Medulla oblongata (tissue), 1 donor: ENCODE data around the gene CEP120.
A peak's percentile ranks its signal among the peaks of the same experiment; 100 is the strongest.
"Not testable (repeated sequence)": the region's sequence is repeated elsewhere in the genome, so short reads cannot be mapped to it uniquely, and the experiment has no call there.

ENCODE experiments used
- DNase-seq: peaks from one replicate; pipeline ENCODE4 v3.0.0-alpha.2; 2015; ENCODE audit errors: extremely low spot score

Gene CEP120

DNA sequence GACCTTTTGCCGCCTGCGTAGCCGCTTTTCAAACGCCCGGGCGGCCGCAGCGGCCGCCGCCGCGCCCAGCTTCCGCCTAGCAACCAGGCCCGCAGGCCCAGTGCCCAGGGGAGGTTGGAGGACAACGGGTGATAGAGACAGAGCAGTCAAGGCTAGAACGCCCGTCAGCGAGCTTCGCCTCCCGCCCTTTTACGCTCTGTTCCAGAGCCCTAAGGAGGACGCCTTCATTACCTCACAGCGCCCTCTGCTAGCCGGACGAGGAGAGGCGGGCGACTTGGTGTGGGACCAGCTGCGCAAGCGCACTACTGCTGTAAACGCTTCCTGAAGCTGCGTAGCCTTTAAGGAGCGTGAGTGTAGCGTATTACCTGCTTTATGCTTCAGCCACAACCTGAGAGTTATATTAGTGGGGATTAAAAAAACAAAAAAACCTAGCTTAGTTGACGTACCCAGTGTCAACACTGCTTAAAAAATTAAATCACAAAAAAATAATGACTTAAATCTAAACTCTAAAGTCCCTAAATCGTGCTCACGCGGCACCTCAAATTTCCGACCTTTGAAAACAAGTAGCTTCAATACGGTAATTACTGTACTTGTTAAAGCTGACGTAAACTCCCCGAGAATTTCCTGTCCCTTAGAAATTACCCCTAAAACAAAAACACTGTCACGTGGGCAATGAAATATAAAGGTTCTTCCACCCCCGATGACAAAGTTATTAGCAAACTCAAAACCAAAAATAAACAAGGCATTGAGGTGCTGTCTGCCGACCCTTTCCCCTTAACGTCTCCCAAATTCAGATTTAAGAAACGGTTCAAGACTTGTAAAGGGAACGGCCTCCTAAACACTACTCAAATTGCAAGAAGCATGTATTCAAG lies at the start of gene CEP120:
CEP120 (minus strand) TSS at position 126 of the 872 bp plus-strand sequence. CDS start 405 bp downstream, outside the sequence.
- peak; percentile 99 for DNase-seq

DNA sequence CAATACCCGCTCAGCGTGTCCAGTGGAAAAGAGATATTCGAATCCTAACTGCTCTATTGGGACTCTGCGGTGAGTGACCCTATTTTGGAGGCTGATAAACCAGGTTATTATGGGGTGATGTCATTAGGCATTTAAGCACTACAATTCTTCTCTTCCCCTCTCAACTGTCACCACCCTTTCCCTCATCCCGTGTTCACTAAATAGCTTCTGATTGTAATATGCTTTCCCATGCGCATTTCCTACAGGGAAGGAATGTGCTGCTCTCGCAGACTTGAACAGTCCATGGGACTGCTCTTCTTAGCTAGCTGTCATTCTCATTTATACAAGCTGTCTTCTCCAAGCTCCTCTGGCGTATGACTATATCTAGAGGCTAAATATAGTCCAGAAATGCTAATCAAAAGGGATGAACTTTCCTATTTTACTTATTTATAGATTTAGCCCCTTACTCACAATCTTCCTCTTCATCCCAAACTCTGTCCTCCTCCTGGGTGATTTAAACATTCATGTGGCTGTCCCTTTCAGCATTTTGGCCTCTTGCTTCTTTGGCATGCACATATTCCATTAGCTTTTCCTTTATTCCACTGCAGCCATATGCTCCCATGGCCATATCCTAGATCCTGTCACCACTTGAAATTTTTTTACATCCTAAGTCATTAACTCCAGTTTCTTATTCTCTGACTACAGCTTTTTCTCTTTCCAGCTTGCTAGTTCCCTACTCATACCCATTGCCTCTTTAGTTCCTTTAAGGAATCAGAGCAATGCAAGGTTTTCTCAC lies 49.1 kb upstream of the CEP120 start:
- no peak for DNase-seq

DNA sequence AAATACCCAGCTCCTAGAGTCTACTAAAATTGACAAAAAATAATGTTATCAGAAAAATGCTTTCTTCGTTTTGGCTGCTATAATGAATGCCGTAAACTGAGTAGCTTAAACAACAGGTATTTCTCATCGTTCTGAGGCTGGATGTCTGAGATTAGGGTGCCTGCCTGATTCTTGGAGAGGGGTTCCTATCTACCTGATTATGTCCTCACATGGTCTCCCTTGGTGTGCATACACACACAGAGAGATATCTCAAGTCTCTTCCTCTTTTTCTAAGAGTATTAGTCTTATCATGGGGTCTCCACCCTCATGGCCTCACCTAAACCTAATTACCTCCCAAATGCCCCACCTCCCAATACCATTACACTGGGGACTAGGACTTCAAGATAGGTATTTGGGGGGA lies 48.2 kb upstream of the CEP120 start:
- DNase-seq = no peak

- not testable (repeated sequence) for DNase-seq
Measured at GRCh38 chr5:123466839-123467238, 43.6 kb upstream of the CEP120 start.

DNA sequence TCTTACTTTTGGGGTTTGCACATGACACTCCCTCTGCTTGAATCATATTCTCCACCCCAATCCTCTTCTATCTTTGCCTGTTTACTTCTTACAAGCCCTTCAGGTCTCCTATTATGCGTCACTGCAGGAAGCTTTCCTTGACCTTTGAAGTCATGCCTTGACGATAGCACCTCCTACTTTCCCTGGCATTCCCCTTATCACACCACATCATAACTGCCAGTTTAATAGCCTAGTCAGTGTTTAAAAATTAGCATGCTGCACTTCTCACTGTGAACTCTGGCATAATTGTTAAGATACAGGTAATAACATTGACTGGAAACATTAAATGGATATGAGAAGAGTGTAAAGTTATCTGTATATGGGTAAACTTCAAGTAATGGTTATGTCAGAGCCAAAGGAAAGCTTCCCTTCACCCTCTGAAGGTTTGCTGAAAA lies 37.1 kb upstream of the CEP120 start:
- DNase-seq = no peak

GRCh38 chr5:123458994-123459393 lies 35.8 kb upstream of the CEP120 start:
- not testable (repeated sequence) for DNase-seq

- DNase-seq = no peak
Measured at GRCh38 chr5:123456242-123456641, 33.0 kb upstream of the CEP120 start.

GRCh38 chr5:123455640-123456039 lies 32.4 kb upstream of the CEP120 start:
- DNase-seq = no peak

- DNase-seq = no peak
Measured at GRCh38 chr5:123455095-123455494, 31.9 kb upstream of the CEP120 start.

- no peak for DNase-seq
Measured at GRCh38 chr5:123454259-123454911, 31.2 kb upstream of the CEP120 start.

GRCh38 chr5:123452401-123452800 lies 29.2 kb upstream of the CEP120 start:
- DNase-seq = no peak

- DNase-seq = no peak
Measured at GRCh38 chr5:123451047-123451446, 27.8 kb upstream of the CEP120 start.

DNA sequence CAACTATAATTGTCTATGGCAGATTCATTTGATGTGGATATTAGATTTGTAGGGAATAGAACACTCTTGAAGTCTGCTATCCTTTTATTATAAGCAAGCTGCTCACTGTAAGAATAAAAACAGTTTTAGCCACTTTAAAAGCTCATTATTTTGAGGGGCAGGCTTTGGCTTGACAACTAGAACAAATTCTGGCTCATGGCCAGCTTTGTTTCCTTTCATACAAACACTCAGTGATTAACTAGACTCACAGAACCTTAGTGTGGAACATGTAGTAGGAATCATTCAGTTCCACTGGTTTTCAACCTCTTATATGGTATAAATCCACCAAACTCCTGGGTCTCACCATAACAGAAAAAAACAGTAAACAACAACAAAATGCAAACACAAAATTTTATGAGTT lies 27.4 kb upstream of the CEP120 start:
- DNase-seq = peak; percentile 57

GRCh38 chr5:123450114-123450513 lies 26.9 kb upstream of the CEP120 start:
- no peak for DNase-seq

GRCh38 chr5:123449424-123449974 lies 26.3 kb upstream of the CEP120 start:
- DNase-seq = no peak

GRCh38 chr5:123448743-123449142 lies 25.5 kb upstream of the CEP120 start:
- no peak for DNase-seq

- DNase-seq = no peak
Measured at GRCh38 chr5:123448017-123448617, 24.9 kb upstream of the CEP120 start.

DNA sequence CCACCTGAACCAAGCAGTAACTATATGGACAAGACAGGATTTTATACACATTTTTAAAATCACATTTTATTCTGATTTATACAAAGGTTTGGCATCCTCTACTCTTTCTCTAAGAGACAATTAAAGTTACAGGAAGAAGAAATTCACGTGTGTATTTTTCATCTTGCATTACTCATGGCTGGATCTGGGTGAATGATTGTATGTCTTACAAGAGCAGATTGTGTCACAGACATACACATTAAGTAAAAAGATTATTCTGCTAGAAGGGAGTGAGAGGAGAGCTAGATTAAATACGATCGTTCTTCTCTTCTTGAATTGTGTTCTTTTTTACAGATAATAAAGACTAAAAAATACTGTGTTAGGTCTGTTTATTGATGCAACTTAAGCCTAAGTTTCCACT lies 20.8 kb upstream of the CEP120 start:
- no peak for DNase-seq

DNA sequence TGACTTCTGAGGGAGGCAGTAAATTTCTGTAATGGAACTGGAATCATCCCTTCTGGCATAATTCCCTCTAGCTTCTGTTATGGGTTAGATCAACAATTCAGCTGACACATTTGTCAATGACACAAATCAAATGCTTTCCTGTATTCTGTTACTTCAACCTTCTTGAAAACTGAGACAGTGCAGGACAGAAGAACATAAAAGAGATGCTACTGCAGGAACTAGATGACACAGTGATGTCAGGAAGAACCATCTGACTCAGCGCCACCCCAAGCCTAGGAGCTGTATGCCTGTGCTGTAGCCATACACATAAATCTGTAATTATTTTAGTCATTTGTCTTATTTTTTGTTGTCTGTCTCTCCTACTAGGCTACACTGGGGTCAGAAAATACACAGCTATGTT lies 18.2 kb upstream of the CEP120 start:
- no peak for DNase-seq

DNA sequence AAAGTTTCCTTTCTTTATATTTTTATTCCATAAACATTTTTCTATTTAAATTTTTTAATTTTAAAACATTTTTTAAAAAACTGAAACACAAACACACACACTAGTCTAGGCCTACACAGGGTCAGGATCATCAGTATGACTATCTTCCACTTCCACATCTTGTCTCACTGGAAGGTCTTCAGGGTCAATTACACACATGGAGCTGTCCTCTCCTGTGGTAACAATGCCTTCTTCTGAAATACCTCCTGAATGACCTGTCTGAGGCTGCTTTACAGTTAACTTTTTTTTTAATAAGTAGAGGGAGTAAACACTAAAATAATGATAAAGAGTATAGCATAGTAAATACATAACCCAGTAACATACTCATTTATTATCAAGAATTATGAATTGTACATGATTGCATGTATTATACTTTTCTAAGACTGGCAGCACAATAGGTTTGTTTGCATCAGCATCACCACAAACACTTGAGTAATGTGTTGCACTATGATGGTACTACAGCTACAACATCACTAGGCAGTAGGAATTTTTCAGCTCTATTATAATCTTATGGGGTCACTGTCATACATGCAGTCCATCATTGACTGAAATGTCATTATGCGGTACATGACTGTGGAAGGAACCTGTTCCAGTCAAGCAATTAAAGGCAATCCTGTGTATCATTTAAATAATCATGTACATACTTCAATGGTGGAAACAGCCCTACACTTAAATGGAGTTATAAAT lies 17.4 kb upstream of the CEP120 start:
- no peak for DNase-seq

DNA sequence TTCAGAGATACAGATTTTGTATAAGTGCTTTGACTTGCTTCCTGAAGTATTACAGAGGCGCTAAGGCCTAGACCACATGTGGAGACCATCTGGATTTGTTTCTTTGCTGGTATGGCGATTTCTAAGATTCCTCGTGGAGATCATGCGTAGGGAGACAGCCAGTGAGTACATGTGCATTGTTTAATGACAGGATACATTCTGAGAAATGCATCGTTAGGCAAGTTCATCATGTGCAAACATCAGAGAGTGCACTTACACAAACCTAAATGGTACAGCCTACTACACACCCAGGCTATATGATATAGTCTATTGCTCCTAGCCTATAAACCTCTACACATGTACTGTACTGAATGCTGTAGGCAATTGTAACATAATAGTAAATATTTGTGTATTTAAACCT lies 16.5 kb upstream of the CEP120 start:
- no peak for DNase-seq
